GM12878 (cell line): Measurements from ENCODE around the gene CDH4.

Experiments used
- BACH1 ChIP-seq: fragments of 450-650 bp; IDR thresholded peaks from 2 replicates; pipeline ENCODE4 v1.6.1; 2017; ENCODE audit warnings: mild to moderate bottlenecking, borderline replicate concordance
- CTCF ChIP-seq, 3 experiments: IDR thresholded peaks in 2 of 3; conservative IDR thresholded peaks in 1 of 3; 2 replicates each; pipeline ENCODE4 v1.5.1; 2011; ENCODE audit warnings: low read depth in 3 of 3, low read length in 3 of 3, mild to moderate bottlenecking in 3 of 3, control low read depth in 2 of 3, moderate library complexity in 2 of 3, inconsistent platforms in 1 of 3, mixed read lengths in 1 of 3; ENCODE audit not compliant: control insufficient read depth in 2 of 3, insufficient read depth in 1 of 3; ENCODE audit errors: extremely low read depth in 1 of 3
- E2F8 ChIP-seq: fragments of 450-650 bp; IDR thresholded peaks from 2 replicates; pipeline ENCODE4 v1.6.1; 2018; ENCODE audit warnings: mild to moderate bottlenecking, low read depth, moderate library complexity; ENCODE audit not compliant: partially characterized antibody
- ETV6 ChIP-seq, 2 experiments: fragments of 450-650 bp in 1 of 2; IDR thresholded peaks in 1 of 2; conservative IDR thresholded peaks in 1 of 2; 2 replicates each; pipeline ENCODE4 v1.6.1; 2014; ENCODE audit warnings: antibody characterized with exemption in 1 of 2, borderline replicate concordance in 1 of 2, low read depth in 1 of 2, mild to moderate bottlenecking in 1 of 2, moderate library complexity in 1 of 2
- IKZF2 ChIP-seq, 2 experiments: fragments of 450-650 bp; IDR thresholded peaks; 2 replicates each; pipeline ENCODE4 v1.6.1; 2017; ENCODE audit warnings: mild to moderate bottlenecking in 2 of 2, moderate library complexity in 2 of 2
- LARP7 ChIP-seq: fragments of 450-650 bp; IDR thresholded peaks from 2 replicates; pipeline ENCODE4 v1.6.1; 2017; ENCODE audit warnings: mild to moderate bottlenecking
- PBX3 ChIP-seq: IDR thresholded peaks from 2 replicates; pipeline ENCODE4 v1.6.1; 2011; ENCODE audit warnings: mild to moderate bottlenecking, low read depth, low read length, moderate library complexity; ENCODE audit not compliant: insufficient replicate concordance
- POLR2A ChIP-seq: IDR thresholded peaks from 2 replicates; pipeline ENCODE4 v1.6.1; 2011; ENCODE audit warnings: low read depth, mild to moderate bottlenecking, low read length
- SMC3 ChIP-seq: IDR thresholded peaks from 2 replicates; pipeline ENCODE4 v1.6.1; 2011; ENCODE audit warnings: low read length, improper control_type of control experiment, borderline replicate concordance
- STAT3 ChIP-seq: IDR thresholded peaks from 2 replicates; pipeline ENCODE4 v1.6.1; 2011; ENCODE audit warnings: low read depth, low read length, improper control_type of control experiment
- TCF12 ChIP-seq: IDR thresholded peaks from 2 replicates; pipeline ENCODE4 v1.6.1; 2011; ENCODE audit warnings: low read depth, mild to moderate bottlenecking, low read length

GRCh38 chr20:61697666-61698597 lies 445.9 kb downstream of the CDH4 start:
- TF ChIP-seq CTCF (IDR thresholded peaks at IDR 0.05 in 2 of 3, conservative IDR thresholded peaks at IDR 0.05 in 1 of 3; ENCODE audit: control insufficient read depth in 2 of 3, extremely low read depth in 1 of 3, insufficient read depth in 1 of 3, low read depth in 3 of 3, low read length in 3 of 3), result no peak
- no peak for TF ChIP-seq PBX3
- TF ChIP-seq BACH1, result no peak
- TF ChIP-seq STAT3, result no peak
- TF ChIP-seq POLR2A, result no peak
- no peak for TF ChIP-seq LARP7
- TF ChIP-seq ETV6 (conservative IDR thresholded peaks at IDR 0.05 in 1 of 2, IDR thresholded peaks at IDR 0.05 in 1 of 2; ENCODE audit: borderline replicate concordance in 1 of 2, low read depth in 1 of 2), result no peak
- TF ChIP-seq TCF12, result no peak
- no peak for TF ChIP-seq IKZF2 (IDR thresholded peaks at IDR 0.05)
- TF ChIP-seq SMC3, result no peak
- TF ChIP-seq E2F8, result no peak
